HepG2 (cell line): ENCODE results near the gene SOCS1. TPM values are rescaled to one million over a fixed set of nuclear protein-coding genes. Genes with fewer than 3 reads are reported as not detected.
A peak's percentile ranks its signal among the peaks of the same experiment; 100 is the strongest.

Source experiments
- NAIF1 ChIP-seq: sonication (generic); formaldehyde crosslinking; IDR thresholded peaks from 2 replicates; pipeline ENCODE4 v1.5.0; 2020; ENCODE audit warnings: mild to moderate bottlenecking, missing genetic modification reagents, borderline replicate concordance
- PCBP1 ChIP-seq: fragments of 200-400 bp; formaldehyde crosslinking; IDR thresholded peaks from 2 replicates; pipeline ENCODE4 v1.6.1; 2017; ENCODE audit warnings: mild to moderate bottlenecking, low read depth, low read length, borderline replicate concordance
- PHF5A ChIP-seq: IDR thresholded peaks from one replicate; pipeline ENCODE4 v1.6.1; 2018; ENCODE audit warnings: low read depth, missing genetic modification reagents; ENCODE audit not compliant: unreplicated experiment
- PHF8 ChIP-seq: sonication (generic); formaldehyde crosslinking; IDR thresholded peaks from 2 replicates; pipeline ENCODE4 v1.5.0; 2020; ENCODE audit warnings: missing genetic modification reagents
- POLR2G ChIP-seq: fragments of 200-400 bp; formaldehyde crosslinking; IDR thresholded peaks from 2 replicates; pipeline ENCODE4 v1.6.1; 2018; ENCODE audit warnings: mild to moderate bottlenecking, low read depth, low read length, moderate library complexity
- RFX3 ChIP-seq: IDR thresholded peaks from 2 replicates; pipeline ENCODE4 v1.6.1; 2016; ENCODE audit warnings: missing biosample characterization, missing genetic modification reagents
- TRIM24 ChIP-seq: sonication (generic); formaldehyde crosslinking; IDR thresholded peaks from 2 replicates; pipeline ENCODE4 v1.8.0; 2022; ENCODE audit warnings: mild to moderate bottlenecking, missing genetic modification reagents
- XBP1 ChIP-seq: sonication (generic); formaldehyde crosslinking; IDR thresholded peaks from 2 replicates; pipeline ENCODE4 v1.5.0; 2020; ENCODE audit warnings: missing genetic modification reagents
- ZIK1 ChIP-seq: sonication (generic); formaldehyde crosslinking; IDR thresholded peaks from 2 replicates; pipeline ENCODE4 v1.5.0; 2020; ENCODE audit warnings: mild to moderate bottlenecking, low read depth, missing genetic modification reagents, borderline replicate concordance
- ZNF331 ChIP-seq: sonication (generic); formaldehyde crosslinking; IDR thresholded peaks from 2 replicates; pipeline ENCODE4 v1.4.0; 2020; ENCODE audit warnings: missing genetic modification reagents
- ZNF383 ChIP-seq: sonication (generic); formaldehyde crosslinking; IDR thresholded peaks from 2 replicates; pipeline ENCODE4 v1.4.0; 2020; ENCODE audit warnings: missing genetic modification reagents, mild to moderate bottlenecking, borderline replicate concordance
- ZNF431 ChIP-seq: sonication (generic); formaldehyde crosslinking; IDR thresholded peaks from 2 replicates; pipeline ENCODE4 v1.9.0; 2022; ENCODE audit warnings: missing genetic modification reagents, low read depth, mild to moderate bottlenecking, borderline replicate concordance
- ZNF569 ChIP-seq: sonication (generic); formaldehyde crosslinking; IDR thresholded peaks from 2 replicates; pipeline ENCODE4 v1.5.0; 2020; ENCODE audit warnings: mild to moderate bottlenecking, missing genetic modification reagents, moderate library complexity, borderline replicate concordance
- ZNF607 ChIP-seq: sonication (generic); formaldehyde crosslinking; IDR thresholded peaks from 2 replicates; pipeline ENCODE4 v1.5.1; 2020; ENCODE audit warnings: missing genetic modification reagents, mild to moderate bottlenecking, borderline replicate concordance
- ZNF766 ChIP-seq: sonication (generic); formaldehyde crosslinking; IDR thresholded peaks from 2 replicates; pipeline ENCODE4 v1.5.0; 2020; ENCODE audit warnings: missing genetic modification reagents, borderline replicate concordance
- polyA plus RNA-seq, 8 experiments: library from polyadenylated mRNA; depleted of rRNA in 3 of 8; stranded (reverse) in 7 of 8; unstranded in 1 of 8; fragments of >200 nt; fragmentation: Illumina TruSeq in 4 of 8; extraction: Trizol in 4 of 8; gene quantifications; 2 replicates each; pipeline versions ENCODE4 v1.2.1 to v1.2.3, GENCODE V29; 2011 to 2016; ENCODE audit warnings: low read depth in 4 of 8, missing spikeins in 1 of 8, mixed read lengths in 1 of 8; ENCODE audit not compliant: insufficient read depth in 1 of 8
- total RNA-seq, 5 experiments: library from RNA; depleted of rRNA; stranded (reverse); fragments of >200 nt; fragmentation: Illumina TruSeq; extraction: Trizol; gene quantifications; 2 replicates each; pipeline ENCODE4 v1.2.3, GENCODE V29; 2016; ENCODE audit warnings: low read depth in 1 of 5
- TF ChIP-seq, protein P1 (sequence below): IDR thresholded peaks from 2 replicates; pipeline ENCODE4 v1.6.1; 2016; ENCODE audit warnings: missing biosample characterization, missing genetic modification reagents, low read depth
- TF ChIP-seq, protein P2 (sequence below): IDR thresholded peaks from 2 replicates; pipeline ENCODE4 v1.6.1; 2016; ENCODE audit warnings: missing compliant biosample characterization, missing genetic modification reagents, borderline replicate concordance
- TF ChIP-seq, protein P3 (sequence below): sonication (generic); formaldehyde crosslinking; IDR thresholded peaks from 2 replicates; pipeline ENCODE4 v1.8.0; 2022; ENCODE audit warnings: mild to moderate bottlenecking, missing genetic modification reagents; ENCODE audit not compliant: insufficient replicate concordance
- TF ChIP-seq, protein P4 (sequence below): sonication (generic); formaldehyde crosslinking; IDR thresholded peaks from 2 replicates; pipeline ENCODE4 v1.5.1; 2020; ENCODE audit warnings: mild to moderate bottlenecking, missing genetic modification reagents, moderate library complexity
- TF ChIP-seq, protein P5 (sequence below): sonication (generic); formaldehyde crosslinking; IDR thresholded peaks from 2 replicates; pipeline ENCODE4 v1.8.0; 2022; ENCODE audit warnings: missing genetic modification reagents, mild to moderate bottlenecking, moderate library complexity, borderline replicate concordance

The SOCS1 gene
- total and polyA plus RNA-seq, 2 of the 13 experiments (the other 11 are each of a cell fraction or from before 2014, with no cell fraction given) = 5.3 to 6.3 TPM

DNA sequence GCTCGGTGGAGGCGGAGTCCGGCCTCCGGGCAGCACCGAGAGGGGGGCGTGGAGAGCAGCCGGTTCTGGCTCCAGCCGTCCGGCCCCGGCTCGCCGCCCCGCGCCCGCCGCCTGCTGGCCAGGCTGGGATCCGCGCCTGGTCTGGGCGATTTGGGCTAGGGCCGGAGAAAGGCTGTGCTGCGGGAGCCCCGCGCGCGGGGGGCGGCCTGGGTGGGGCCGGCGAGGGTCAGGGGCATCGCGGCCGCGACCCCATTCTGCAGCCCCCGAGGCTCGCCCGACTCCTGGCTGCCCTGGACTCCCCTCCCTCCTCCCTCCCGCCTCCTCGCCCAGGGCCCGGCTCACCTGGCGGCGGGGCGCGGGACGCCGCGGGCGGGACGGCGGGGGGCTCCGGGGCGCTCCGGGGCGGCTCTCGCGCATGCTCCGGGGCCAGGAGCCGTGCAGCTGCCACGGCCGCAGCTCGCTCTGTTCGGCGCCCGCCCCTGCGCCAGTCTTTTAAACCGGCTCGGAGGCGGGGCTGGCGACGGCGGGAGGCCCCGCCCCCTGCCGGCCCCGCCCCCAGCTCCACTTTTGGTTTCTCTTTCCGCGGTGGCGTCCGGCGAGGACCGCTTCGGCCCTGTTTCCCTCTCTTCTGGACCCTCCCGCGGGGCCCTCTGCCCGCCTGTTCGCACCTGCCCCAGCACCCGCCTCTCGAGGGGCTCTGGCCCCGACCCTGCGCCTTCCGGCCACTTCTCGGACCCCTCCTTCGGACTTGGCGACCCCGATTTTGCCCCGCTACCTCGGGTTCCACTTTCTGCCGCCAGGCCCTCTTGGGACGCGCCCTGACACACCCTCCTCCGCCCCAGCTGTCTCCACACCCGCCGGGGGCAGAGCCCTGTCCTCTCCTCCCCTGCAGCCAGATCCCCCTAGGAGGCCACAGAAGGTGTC is at the start of gene SOCS1 (continued):
- peak; percentile 65 for TF ChIP-seq PHF5A
- TF ChIP-seq, protein P1, sequence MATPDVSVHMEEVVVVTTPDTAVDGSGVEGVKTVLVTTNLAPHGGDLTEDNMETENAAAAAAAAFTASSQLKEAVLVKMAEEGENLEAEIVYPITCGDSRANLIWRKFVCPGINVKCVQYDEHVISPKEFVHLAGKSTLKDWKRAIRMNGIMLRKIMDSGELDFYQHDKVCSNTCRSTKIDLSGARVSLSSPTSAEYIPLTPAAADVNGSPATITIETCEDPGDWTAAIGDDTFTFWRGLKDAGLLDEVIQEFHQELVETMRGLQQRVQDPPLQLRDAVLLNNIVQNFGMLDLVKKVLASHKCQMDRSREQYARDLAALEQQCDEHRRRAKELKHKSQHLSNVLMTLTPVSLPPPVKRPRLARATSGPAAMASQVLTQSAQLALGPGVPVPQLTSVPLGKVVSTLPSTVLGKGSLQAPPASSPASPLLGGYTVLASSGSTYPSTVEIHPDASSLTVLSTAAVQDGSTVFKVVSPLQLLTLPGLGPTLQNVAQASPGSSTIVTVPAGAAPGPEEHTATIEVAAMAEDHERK (CRISPR knock-in tag) = no peak
- no peak; the same call in 1 of the 2 replicates for TF ChIP-seq ZNF383
- peak; percentile 99 for TF ChIP-seq POLR2G
- TF ChIP-seq TRIM24 (CRISPR knock-in tag) = no peak
- TF ChIP-seq ZNF569 (CRISPR knock-in tag) = no peak; the same call in 1 of the 2 replicates
- TF ChIP-seq, protein P2, sequence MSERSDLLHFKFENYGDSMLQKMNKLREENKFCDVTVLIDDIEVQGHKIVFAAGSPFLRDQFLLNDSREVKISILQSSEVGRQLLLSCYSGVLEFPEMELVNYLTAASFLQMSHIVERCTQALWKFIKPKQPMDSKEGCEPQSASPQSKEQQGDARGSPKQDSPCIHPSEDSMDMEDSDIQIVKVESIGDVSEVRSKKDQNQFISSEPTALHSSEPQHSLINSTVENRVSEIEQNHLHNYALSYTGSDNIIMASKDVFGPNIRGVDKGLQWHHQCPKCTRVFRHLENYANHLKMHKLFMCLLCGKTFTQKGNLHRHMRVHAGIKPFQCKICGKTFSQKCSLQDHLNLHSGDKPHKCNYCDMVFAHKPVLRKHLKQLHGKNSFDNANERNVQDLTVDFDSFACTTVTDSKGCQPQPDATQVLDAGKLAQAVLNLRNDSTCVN (CRISPR knock-in tag) = no peak; the same call in 1 of the 2 replicates
- TF ChIP-seq ZNF766 = peak; percentile 92; the same call in 1 of the 2 replicates
- peak; percentile 91 for TF ChIP-seq PHF8 (CRISPR knock-in tag)
- TF ChIP-seq XBP1 = peak; percentile 63; the same call in 1 of the 2 replicates
- peak; percentile 80; the same call in 1 of the 2 replicates for TF ChIP-seq ZNF607 (CRISPR knock-in tag)
- TF ChIP-seq, protein P3, sequence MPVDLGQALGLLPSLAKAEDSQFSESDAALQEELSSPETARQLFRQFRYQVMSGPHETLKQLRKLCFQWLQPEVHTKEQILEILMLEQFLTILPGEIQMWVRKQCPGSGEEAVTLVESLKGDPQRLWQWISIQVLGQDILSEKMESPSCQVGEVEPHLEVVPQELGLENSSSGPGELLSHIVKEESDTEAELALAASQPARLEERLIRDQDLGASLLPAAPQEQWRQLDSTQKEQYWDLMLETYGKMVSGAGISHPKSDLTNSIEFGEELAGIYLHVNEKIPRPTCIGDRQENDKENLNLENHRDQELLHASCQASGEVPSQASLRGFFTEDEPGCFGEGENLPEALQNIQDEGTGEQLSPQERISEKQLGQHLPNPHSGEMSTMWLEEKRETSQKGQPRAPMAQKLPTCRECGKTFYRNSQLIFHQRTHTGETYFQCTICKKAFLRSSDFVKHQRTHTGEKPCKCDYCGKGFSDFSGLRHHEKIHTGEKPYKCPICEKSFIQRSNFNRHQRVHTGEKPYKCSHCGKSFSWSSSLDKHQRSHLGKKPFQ (CRISPR knock-in tag) = peak; percentile 29
- no peak for TF ChIP-seq RFX3 (CRISPR knock-in tag)
- TF ChIP-seq, protein P4, sequence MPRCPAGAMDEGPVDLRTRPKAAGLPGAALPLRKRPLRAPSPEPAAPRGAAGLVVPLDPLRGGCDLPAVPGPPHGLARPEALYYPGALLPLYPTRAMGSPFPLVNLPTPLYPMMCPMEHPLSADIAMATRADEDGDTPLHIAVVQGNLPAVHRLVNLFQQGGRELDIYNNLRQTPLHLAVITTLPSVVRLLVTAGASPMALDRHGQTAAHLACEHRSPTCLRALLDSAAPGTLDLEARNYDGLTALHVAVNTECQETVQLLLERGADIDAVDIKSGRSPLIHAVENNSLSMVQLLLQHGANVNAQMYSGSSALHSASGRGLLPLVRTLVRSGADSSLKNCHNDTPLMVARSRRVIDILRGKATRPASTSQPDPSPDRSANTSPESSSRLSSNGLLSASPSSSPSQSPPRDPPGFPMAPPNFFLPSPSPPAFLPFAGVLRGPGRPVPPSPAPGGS (CRISPR knock-in tag) = no peak
- no peak; the same call in 1 of the 2 replicates for TF ChIP-seq ZIK1
- peak; percentile 62 for TF ChIP-seq ZNF431 (CRISPR knock-in tag)
- TF ChIP-seq, protein P5, sequence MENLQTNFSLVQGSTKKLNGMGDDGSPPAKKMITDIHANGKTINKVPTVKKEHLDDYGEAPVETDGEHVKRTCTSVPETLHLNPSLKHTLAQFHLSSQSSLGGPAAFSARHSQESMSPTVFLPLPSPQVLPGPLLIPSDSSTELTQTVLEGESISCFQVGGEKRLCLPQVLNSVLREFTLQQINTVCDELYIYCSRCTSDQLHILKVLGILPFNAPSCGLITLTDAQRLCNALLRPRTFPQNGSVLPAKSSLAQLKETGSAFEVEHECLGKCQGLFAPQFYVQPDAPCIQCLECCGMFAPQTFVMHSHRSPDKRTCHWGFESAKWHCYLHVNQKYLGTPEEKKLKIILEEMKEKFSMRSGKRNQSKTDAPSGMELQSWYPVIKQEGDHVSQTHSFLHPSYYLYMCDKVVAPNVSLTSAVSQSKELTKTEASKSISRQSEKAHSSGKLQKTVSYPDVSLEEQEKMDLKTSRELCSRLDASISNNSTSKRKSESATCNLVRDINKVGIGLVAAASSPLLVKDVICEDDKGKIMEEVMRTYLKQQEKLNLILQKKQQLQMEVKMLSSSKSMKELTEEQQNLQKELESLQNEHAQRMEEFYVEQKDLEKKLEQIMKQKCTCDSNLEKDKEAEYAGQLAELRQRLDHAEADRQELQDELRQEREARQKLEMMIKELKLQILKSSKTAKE (CRISPR knock-in tag) = 0 out of 2 replicates have a peak, but pooled peaks have one; percentile 59
- no peak for TF ChIP-seq ZNF331 (CRISPR knock-in tag)
- TF ChIP-seq PCBP1 = peak; percentile 65; the same call in 1 of the 2 replicates
- no peak for TF ChIP-seq NAIF1 (CRISPR knock-in tag)
